NCI-H1694 (cell line): ENCODE results near the gene RRAD.
"Not testable (repeated sequence)": the region's sequence is repeated elsewhere in the genome, so short reads cannot be mapped to it uniquely, and the experiment has no call there.

Experiments
- DNase-seq: peaks from one replicate; lab custom pipeline; 2025; lab: John Stamatoyannopoulos, UW

Gene RRAD

DNA sequence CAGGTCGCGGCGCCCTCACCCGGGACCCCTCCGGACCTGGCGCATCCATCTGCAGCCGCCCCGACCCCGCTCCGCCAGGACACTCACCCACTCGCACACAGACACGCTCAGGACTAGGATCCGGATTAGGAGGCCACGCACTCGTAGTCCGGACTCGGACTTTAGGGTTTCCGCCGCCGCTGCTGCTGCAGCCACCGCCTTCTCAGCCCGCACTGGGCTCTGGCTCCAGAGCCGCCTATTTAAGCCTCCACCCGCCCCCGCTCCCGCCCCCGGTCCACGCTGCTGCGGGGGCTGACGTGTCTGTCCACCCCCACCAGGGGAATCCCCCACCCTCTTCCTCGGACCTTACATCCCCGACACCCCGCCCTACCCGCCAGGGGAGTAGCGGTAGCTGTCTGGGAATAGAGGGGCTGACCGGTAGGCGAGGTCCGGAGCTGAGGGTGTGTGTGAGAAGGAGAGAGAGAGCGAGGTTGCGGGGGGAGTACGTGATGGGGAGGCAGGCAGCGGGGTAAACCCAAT is at the start of gene RRAD:
RRAD (minus strand) TSS at position 214 of the 519 bp plus-strand sequence. CDS start 356 bp downstream, outside the sequence.
- DNase-seq = no peak

GRCh38 chr16:66974932-66975246 is 49.6 kb upstream of the RRAD start:
- DNase-seq = not testable (repeated sequence)

- DNase-seq = not testable (repeated sequence)
Observed at GRCh38 chr16:66974156-66974931, 49.0 kb upstream of the RRAD start.

GRCh38 chr16:66973716-66974115 is 48.4 kb upstream of the RRAD start:
- DNase-seq = no peak

DNA sequence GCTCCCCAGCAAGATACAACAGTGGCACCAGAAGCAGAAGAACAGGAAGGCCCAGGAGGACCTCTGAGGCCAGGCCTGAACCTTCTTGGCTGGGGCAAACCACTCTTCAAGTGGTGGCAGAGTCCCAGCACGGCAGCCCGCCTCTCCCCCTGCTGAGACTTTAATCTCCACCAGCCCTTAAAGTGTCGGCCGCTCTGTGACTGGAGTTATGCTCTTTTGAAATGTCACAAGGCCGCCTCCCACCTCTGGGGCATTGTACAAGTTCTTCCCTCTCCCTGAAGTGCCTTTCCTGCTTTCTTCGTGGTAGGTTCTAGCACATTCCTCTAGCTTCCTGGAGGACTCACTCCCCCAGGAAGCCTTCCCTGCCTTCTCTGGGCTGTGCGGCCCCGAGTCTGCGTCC is 47.6 kb upstream of the RRAD start:
- DNase-seq = no peak

DNA sequence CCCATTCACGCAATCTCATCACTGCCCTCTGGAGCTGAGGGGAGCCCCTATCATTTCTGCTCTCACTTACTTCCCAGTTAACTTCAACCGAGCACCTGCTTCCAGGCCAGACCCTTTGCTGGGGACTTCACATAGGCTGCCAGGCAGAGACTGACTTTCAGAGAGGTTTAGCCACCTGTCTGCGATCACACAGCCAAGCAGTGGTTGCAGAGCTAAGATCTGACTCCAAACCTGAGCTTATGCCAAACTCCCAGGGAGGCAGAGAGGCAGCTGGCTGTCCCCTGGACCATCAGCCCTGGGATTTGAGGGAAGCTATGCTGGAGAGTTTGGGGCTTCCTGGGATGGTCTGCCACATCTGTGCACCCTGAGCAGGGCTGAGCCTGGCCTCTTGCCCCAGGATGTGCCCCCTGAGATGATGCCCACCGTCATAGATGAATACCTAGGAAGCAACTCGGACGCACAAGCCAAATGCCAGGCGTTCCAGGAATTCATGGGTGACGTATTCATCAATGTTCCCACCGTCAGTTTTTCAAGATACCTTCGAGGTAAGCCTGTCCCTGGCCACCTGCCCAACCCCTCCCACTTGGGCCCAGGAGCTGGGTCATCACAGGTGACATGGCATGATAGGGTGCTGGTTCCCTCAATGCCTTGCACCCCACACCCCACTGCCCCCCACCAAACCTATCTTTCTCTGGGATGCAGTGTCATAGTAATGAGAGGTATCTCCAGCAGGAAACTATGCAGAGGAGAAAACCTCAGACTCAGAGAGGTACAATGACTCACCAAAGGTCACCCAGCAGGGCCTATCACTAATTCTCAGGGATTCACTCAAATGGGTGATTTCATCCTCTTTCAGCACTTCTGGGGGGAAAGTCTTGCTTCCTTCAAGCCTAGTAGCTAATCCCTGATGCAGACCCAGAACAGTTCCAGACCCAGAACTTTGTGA is 45.7 kb upstream of the RRAD start:
- no peak for DNase-seq

- no peak for DNase-seq
Observed at GRCh38 chr16:66968847-66969246, 43.5 kb upstream of the RRAD start.

DNA sequence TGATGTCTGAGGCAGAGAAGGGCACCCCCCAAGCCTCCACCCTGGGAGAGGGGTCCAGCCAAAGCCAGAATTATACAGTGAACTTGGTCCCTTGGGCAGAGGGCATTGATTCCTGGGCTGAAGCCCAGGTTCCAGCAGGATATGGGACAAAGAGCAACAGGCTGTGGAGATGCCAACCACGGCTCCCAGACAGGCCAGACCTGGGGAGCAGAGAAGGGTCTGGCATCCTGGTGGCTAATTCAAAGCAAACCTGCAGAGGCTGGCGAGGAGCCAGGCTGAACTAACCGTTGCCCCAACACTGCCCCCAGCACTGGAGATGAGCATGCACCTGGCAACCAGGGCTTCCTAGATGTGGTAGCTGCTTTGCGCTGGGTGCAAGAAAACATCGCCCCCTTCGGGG is 38.7 kb upstream of the RRAD start:
- DNase-seq = no peak

DNA sequence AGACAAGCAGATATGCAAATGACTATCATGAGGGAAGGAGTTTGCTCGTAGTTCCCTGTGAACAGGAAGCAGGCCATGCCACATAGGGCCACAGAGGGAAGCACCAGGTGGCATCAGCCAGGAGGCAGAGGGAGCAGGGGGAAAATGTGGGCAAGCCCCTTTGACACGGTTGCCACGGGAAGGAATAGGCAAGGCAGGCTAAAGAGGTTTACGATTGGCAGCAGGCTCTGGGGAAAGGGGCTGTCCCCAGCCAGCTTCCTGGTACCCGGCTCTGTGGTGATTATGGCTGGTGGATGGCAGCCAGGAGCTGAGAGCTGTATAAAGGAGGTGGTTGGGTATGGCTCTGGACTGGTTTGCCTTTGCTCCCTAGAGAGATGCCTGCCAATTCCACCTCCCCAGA is 36.6 kb upstream of the RRAD start:
- DNase-seq = no peak

DNA sequence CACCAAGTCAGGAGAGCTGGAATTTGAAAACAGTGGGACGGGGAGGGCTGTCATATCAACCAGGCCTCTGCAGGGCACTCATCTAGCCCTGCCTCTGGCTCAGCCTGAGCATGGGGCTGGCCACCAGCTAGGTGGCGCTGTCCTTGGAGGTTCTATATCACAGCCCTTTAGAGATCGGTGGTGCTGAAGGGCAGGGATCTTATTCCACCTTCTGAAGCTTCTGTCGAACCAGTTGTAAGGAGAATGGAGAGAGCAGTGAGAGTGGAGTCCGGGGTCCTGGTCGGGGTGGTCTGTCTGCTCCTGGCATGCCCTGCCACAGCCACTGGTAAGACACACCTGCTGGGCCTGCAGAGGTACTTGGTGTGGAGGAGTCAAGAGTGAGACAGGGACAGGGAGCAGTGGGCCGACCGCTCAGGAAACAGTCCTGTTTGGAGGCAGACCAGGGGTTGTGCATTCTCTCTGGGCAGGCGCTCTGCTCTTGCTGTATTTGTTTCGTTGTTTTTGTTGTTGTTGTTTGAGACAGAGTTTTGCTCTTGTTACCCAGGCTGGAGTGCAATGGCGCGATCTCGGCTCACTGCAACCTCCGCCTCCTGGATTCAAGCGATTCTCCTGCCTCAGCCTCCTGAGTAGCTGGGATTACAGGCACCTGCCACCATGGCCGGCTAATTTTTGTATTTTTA is 35.9 kb upstream of the RRAD start, which contains the start of gene CES3:
CES3 (plus strand) TSS at position 202 of the 680 bp plus-strand sequence; CDS start at position 244, 42 bp downstream.
- DNase-seq = peak; percentile 88

- DNase-seq = no peak
Observed at GRCh38 chr16:66960270-66960669, 34.9 kb upstream of the RRAD start.

GRCh38 chr16:66959704-66960161 is 34.4 kb upstream of the RRAD start:
- peak; percentile 73 for DNase-seq

DNA sequence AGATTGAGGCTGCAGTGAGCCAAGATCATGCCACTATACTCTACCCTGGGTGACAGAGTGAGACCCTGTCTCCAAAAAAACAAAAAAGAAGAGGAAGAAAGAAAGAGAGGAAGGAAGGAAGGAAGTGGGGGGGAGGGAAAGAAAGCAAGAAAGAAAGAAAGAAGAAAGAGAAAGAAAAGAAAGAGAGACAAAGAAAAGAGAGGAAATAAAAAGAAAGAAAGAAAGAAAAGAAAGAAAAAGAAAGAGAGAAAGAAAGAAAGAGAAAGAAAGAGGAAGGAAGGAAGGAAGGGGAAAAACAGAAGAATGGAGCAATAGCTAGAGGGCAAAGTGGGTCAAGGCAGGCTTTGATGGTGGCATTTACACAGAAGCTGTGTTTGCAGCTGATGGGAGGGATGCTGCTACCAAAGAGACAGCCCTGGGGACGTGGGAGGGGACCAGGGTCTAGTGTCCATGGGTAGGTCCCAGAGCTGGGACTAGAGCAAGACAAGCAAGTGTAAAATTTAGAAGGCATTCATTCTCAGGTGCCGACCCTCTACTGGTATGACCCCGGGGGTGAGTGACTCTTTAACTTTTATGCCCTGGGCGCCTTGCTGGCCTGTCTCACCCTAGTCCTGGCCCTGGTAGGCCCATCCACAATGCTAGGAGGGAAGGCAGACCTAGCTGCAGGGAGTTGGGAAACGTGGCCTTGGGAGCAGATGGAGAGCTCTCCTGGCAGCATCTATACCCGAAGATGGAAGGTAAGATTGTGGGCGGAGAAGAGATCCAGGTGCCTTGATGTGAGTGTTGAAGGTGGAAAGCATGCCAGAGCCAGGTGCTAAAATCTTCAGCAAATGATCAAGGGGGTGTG is 33.7 kb upstream of the RRAD start:
- DNase-seq = no peak

GRCh38 chr16:66956154-66956457 is 30.8 kb upstream of the RRAD start:
- DNase-seq = not testable (repeated sequence)

GRCh38 chr16:66955363-66956153 is 30.2 kb upstream of the RRAD start:
- not testable (repeated sequence) for DNase-seq

DNA sequence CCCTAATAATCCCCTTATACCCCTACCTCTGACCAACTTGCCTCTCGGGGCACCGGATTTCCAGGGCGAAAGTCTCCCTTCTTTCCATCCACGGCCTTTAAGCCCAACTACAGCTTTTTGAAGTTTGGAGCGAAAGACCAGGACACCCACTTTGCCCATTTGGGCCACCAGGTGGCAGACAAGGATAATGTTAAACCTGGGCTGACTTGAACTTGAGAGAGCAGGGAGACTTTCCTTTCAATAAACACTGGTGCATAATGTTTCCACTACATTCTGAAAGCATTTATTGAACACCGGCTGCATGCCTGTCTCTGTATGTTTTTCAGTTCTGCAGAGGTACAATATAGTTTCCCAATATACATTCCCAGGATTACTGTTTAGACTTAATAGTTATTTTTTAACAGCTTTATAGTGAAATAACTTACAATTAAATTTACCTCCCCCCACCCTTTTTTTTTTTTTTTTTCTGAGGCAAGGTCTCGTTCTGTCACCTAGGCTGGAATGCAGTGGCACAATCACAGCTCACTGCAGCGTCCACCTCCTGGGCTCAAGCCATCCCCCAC is 28.8 kb upstream of the RRAD start:
- DNase-seq = peak; percentile 68

DNA sequence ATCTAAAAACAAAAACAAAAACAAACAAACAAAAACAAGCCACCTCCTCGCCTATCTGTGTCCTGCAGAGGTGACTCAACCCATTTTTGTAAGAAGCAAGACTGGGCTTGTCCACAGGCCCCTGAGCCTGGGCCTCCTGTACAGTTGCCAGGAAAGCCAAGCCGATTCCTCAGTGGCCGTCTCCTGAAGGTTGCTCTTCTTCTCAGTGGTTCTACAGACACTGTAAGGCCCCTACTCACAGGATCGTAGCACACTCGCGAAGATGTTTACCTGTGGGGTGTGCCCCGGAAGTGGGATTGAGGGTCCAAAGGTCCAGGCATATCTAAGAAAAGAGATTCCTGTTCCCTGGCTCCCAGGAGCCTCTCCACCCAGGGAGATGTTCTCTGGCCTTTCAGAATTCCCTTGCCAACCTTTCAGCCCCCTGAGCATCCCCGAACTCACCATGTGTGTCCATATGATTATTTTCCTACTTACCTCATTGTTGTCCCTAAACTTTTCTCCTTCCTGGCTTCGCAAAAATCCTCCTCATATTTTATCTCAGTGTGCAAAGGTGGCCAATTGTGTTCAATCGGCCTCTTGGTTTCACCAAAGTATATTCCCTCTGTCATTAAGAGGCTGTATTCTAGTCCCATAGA is 28.2 kb upstream of the RRAD start:
- no peak for DNase-seq

DNA sequence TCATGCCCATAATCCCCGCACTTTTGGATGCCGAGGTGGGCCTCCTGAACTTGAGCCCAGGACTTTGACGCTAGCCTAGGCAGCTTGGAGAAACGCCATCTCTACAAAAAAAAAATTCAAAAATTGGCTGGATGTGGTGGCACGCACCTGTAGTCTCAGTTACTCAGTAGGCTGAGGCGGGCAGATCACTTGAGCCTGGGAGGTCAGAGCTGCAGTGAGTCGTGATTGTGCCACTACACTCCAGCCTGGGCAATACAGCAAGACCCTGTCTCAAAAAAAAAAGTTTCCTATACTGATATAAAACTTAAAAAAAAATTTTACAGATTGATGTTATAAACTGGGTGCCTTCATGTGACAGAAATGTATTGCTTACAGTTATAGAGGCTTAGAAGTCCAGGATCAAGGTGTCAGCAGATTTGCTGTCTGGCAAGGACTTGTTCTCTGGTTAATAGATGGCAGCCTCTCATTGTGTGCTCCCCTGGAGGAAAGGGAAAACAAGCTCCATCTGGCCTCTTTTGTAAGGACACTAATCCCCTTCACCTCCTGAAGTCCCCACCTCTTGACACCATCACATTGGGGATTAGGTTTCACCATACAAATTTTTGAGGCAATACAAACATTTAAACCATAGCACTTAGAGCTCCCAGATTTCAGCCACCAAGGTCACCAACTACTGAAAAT is 27.2 kb upstream of the RRAD start:
- DNase-seq = no peak
